Measurements from ENCODE around the gene FGFR2. TPM values are rescaled to one million over a fixed set of nuclear protein-coding genes. Genes with fewer than 3 reads are reported as not detected.

Gene FGFR2
- total and polyA plus RNA-seq, 11 donors = 0.13 to 4.1 (median 0.35) TPM; not detected in 1

- ATAC-seq (no peak), DNase-seq (no peak)
- Histone ChIP-seq H3K4me1 (no peaks in the 10 kb centered on the region), H3K27me3 (peaks cover 0 to 38% (median 0%) of the 10 kb centered on the region in 9 donors), H3K9me3 (no peaks in the 10 kb centered on the region), H3K36me3 (no peaks in the 10 kb centered on the region), H3K4me3 (no peak overlapping the region), H3K27ac (no peak overlapping the region)
- WGBS, 4 donors = 76 to 83% (median 80%) methylated on average over 14 of the region's 14 CpGs
- intact Hi-C loops (cut with DNase I) = loop anchor here in 1 of 10 donors (5.0 kb wide), 1 partner anchor 42 kb away; no protein-coding TSS in a partner anchor
- TF ChIP-seq CTCF (IDR thresholded peaks at IDR 0.05) = no peak
Observed at GRCh38 chr10:121574519-121575166, 23.6 kb downstream of the FGFR2 start.

DNA sequence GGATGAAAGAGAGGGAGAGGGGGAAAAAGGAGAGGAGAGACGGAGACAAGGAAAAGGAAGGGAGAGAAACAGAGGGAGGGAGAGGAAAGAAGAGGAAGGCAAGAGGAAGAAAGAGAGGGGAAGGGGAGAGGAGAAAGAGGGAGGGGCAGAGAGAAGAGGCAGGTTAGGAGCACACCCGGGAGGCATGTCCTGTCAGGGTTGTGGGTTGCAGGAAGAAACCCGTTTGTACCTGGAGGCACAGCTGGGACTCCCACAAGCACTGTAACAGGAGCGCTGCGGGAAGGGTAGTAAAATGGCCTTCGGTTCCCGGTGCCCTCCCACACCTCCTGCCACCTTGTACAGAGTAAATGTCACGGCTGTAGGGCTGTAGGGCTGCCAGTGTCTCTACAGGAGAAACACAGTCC is 24.7 kb downstream of the FGFR2 start:
- 71 to 86% (median 75%) methylated on average over 8 of the region's 8 CpGs for WGBS, 4 donors
- intact Hi-C loops (cut with DNase I) = no loop called here

DNA sequence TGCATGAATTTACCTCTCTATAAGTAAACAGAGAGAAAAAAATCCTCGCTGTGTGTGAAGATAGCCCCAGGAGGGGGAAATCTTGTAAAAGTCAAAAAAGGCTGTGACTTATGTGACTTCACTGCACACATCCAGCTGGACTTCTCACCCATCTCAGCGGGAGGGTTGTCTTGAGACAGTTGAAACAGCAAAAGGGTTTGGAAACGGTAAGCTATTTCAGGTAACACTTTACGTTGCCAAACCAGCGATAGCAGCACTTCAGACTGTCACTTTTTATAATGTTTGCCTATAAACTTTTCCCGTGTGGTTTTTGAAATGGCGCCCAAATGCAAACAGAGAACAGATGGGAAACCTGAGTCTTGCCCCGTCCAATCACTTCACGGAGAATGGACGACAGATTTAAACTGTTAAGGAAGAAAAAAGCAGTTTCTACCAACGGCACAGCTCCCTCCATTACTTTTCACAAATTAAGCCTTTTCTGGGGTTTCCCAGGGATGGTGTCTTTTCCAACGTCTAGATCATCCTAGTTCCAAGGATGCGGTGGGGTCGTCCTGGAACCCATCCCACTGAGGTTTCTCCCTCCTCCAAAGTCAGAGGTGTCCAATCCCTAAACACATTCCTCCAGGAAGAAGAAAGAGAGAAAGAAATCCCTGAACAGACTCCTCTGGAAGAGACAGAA is 25.2 kb downstream of the FGFR2 start:
- intact Hi-C loops (cut with DNase I) = no loop called here
- TF ChIP-seq POLR2A (IDR thresholded peaks at IDR 0.05) (no peak), CTCF (IDR thresholded peaks at IDR 0.05) (no peak)
- DNase-seq (no peak), ATAC-seq (no peak)
- Histone ChIP-seq H3K9me3 (no peaks in the 10 kb centered on the region), H3K4me1 (no peaks in the 10 kb centered on the region), H3K27ac (no peak overlapping the region), H3K4me3 (no peak overlapping the region), H3K36me3 (no peaks in the 10 kb centered on the region), H3K27me3 (peaks cover 0 to 38% (median 0%) of the 10 kb centered on the region in 9 donors)
- WGBS, 4 donors = 54 to 62% (median 56%) methylated on average over 14 of the region's 14 CpGs

More for the DNA sequence above, 24.7 kb downstream of the FGFR2 start:
- no peaks in the 10 kb centered on the region for H3K36me3 ChIP-seq
- H3K4me3 ChIP-seq = no peak overlapping the region
- no peaks in the 10 kb centered on the region for H3K9me3 ChIP-seq
- no peaks in the 10 kb centered on the region for H3K4me1 ChIP-seq
- H3K27me3 ChIP-seq = peaks cover 0 to 38% (median 0%) of the 10 kb centered on the region in 9 donors
- no peak for ATAC-seq
- H3K27ac ChIP-seq = peak overlapping the region in 1 of 12 donors; percentile 27
- DNase-seq = no peak
- TF ChIP-seq CTCF (IDR thresholded peaks at IDR 0.05) (no peak), POLR2A (IDR thresholded peaks at IDR 0.05) (no peak)

DNA sequence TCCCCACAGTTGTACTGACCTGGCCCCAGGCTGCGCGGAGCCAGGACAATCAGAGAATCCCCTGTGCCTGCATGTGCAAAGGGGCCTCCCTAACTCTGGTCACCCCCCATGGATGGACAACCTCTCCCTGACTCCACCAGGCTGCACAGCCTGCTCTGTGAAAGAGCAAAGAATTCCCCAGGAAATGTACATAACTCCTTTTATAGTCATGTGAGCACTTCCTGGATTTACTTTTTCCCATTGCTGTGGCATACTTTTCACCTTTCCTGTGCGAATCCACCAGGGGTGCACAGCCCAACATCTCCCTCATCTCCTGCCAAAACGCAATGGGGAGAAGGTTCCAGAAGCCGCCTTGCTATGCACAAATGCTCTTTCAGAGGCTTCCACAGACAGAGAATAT is 27.9 kb downstream of the FGFR2 start:
- DNase-seq (no peak), ATAC-seq (no peak)
- Histone ChIP-seq H3K9me3 (no peaks in the 10 kb centered on the region), H3K27me3 (peaks cover 0 to 27% (median 0%) of the 10 kb centered on the region in 9 donors), H3K4me1 (no peaks in the 10 kb centered on the region), H3K27ac (no peak overlapping the region), H3K36me3 (no peaks in the 10 kb centered on the region), H3K4me3 (no peak overlapping the region)
- TF ChIP-seq CTCF (IDR thresholded peaks at IDR 0.05) (no peak), POLR2A (IDR thresholded peaks at IDR 0.05) (no peak)
- intact Hi-C loops (cut with DNase I) = no loop called here
- WGBS, 4 donors = 79 to 85% (median 82%) methylated on average over 5 of the region's 5 CpGs

Data from heart left ventricle (tissue), 16 donors.